Central memory CD4-positive, alpha-beta T cell (primary cell): ENCODE data around the gene NELFB.

Experiments used
- DNase-seq: peaks from one replicate; pipeline ENCODE4 v3.0.0; 2022

NELFB gene

DNA sequence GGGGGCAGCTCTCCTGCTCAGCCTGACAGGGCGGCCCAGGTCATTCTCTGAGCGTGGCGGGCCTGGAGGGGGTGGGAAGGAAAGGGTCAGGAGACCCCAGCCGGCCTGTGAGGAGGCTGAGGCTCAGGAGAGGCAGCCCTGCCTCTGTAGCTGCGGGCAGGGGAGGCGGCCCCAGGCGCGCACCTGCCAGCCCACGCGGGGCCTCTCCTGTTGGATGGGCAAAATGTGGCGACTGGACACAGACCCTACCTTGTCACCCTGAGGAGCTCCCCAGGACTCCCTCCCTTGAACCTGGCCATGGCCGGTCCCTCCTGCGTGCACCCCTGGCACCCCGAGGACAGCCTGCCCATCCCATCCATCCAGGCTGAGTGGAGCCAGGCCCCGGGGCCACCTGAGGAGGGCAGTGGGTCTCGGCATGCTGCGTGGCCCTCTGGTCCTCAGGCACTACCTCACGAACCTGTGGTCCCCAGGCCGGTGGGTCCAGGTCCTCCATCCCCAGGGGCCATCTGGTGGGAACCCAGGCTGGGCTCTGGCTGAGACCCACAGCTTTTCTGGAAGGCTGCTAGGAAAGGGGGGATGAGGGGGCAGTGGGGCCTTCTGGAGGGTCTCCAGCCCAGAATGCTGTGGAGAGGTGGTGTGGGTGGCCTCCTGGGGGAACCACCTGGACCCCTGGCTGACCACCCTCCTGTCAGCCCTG lies 62.0 kb downstream of the NELFB start:
- DNase-seq, result no peak

DNA sequence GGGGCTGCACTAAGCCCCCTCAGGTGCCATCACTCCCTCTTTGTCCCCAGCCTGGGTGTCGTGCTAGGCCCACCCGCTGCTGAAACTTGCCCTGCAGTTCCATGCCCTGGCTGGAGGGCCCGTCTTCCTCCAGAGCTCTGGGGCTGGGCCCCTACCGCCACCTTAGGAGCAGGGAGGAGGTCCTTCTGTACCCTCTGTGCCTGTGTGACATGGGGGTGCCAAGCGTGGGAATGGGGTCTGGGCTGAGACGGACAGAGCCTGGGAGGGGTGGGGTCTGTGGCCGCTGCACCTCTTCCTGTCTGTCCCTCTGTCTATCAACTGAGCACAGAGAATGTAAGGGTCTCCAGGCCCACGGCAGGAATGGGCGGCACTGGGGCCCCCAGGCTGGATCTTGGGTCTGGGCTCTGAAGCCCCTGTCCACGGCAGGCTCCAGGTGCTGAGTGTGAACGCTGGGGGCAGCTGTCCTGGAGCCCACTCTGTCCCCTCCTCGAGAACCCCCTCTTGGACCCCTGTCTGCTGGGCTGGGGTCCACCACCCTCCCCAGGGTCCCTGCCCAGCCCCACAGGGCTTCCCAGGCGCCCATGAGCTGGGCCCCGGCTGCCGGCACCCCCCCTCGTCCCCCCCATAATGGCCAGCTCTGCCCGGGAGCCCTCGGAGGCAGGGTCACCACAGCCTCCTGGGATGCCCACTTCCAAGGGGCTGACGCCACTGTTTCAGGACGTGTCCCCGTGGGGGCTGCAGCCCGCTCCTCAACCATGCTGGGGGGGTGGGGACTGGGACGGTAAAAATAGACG lies 62.8 kb downstream of the NELFB start:
- no peak for DNase-seq

DNA sequence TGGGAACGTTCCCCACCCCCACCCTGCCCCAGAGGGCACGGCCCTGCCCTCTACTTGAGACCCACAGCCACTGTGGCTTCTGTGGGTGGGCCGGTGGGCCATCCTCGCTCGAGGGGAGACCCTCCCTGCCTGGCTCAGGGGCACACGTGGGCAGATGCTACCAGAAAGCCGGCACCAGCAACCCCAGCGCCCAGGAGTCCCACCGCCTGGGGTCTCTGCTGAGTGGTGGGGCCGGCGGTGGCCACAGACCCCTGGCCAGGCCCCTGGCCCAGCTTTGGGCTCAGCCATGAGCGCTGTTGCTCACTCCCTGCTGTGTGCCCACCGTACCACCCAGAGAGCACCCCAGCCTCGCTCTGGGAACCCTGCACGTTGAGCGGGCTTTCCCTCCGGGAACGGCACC lies 63.5 kb downstream of the NELFB start:
- no peak for DNase-seq

DNA sequence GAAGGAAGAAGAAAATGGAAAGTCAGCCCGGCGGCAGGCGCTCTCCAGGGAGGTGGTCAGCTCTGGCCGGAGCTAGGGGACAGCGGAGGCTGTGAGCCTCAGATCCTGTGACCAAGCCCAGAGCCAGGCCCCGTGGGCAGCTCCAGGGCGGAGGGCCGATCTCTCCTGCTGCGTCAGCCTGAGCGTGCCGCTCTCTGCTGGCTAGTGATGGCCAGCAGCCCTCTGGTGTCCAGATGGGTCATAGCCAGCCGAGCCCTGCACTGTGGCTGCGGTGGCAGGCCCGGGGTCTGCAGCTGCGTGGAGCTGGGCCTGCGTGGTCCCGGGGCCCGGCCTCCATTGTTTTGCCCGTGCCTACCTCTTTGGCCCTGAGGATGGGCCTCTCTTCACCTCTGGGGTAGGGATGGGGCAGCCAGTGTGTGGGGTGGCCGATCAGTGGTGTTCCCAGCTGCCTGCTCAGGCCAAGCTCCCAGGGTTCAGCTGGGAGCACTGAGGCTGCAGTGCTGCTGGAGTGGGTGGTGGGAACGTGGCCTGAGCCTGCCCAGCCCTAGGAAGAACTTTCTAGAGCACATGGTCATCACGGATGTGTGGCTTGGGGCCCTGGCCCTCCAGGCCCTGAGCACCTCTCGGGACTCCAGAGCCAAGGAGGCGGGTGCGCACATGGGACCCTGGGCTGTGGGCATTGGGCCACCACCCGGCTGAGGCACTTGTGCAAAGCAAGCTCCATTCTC lies 64.0 kb downstream of the NELFB start:
- no peak for DNase-seq

DNA sequence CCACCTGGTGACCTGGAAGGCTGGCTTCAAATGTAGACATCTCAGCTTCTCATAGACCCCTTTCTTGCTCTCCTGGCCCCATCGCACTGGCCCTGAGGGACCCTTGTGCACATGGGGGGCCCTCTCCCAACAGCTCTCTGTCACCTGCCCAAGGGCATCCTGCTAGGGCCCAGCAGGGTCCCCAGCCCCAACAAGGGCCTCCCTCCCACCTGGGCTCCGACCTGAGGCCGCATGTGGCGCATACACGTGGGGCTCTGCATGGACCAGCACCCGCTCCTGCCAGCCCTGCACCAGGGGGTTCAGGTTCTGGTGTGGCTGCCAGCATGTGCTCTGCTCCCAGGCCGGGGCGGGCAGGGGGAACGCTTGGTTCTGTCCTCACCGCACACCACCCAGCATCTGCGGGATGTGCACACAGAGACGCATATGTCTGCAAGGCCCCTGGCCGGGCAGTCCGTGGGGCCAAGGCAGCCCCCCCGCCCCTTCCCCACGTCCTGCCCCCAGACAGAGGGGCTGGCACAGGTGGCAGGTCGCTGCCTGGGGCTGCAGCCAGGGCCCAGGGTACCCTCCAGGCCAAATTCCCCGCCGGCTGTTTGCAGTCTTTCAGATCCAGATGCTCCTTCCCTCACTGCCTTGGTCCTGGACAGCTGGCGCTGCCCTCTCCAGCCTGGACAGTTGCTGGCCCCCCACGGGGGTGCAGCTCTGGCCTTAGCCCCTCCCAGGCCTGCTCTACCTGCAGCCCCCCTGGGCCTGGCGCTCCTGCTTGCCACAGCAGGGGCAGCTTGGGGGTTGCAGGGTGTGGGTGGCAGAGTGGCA lies 64.8 kb downstream of the NELFB start:
- no peak for DNase-seq

DNA sequence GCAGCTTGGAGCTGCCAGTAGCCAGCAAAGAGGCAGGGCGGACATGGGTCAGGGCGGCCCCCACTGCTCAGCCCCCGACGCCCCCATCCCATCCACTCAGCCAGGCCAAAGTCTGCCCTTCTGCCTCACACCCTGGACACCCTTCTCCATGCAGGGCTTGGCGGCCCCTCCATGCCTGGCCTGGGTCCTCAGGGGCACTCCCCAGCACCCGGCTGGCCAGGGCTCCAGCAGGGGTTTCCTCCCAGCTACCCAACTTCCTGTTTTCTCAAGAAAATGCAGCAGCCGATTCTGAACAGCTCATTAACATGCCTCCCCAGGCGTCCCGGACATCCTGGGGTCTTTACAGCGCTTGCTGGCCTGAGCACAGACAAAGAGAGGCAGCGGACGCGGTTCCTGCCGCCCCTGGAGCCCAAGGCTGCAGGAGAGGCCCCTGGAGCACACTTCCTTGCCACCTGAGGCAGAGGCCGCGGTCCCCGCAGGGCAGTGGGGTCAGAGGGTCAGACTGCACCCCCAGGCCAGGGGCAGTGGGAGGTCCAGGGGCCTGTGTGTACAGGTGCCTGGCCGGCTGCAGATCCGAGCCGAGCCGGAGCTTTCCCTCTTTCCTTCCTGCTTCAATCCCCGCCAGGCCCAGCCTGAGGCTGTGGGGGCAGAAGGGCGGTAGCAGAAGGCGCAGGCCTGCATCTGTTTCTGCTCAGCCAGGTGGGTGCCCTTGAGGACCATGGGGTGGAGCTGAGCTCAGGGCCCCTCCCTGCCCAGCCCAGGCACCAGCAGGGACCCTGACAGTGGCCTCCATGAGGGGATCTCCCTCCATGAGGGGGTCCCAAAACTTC lies 65.6 kb downstream of the NELFB start:
- no peak for DNase-seq

DNA sequence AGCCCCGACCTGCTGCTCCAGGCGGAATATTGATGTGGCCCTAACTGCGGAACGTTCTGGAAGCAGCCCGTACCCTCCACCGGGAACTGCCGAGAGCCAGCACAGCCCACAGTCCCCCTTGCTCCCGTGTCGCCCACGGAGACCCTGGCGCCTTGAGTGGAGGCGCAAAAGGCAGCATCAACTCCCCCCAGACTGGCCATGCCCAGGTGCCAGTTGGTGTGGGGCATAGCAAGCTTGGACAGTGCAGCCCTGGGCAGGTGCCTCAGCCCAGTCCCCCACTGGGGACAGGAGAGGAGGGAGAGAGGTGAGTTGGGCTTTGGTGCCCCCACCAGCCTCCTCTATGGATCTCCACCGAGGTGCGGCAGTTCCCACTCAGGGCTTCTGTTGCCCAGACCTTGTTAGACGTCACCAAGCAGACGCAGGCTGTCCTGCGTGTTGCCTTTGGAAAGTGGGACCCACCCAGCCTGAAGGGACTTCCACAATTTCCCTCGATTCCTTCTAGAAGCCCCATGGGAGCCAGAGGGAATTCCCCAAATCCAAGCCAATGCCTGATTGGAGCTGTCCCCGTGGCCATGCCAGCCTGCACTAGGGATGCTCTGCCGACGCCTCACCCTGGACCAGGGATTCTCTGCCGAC lies 66.7 kb downstream of the NELFB start:
- no peak for DNase-seq
